ENCODE data around the gene OR4C46.
"Not testable (repeated sequence)": the region's sequence is repeated elsewhere in the genome, so short reads cannot be mapped to it uniquely, and the experiment has no call there.

DNA sequence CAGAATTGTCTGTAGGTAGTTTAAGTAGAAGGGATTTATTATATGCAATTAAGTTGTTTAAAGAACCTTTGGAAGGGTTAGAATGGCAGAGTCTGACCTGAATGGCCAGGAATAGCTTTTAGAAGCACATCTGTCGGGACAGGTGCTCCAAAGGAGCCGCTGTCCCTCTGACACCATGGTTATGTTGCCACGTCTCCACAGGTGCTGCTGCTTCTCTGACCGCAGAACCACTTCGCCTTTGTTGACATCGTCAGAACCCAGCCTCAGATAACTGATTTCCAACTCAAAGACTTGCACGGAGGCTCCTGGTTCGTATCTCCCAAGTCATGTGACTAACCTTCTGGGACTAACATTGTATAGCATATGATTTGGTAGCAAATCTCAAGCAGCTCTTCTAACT is 41.8 kb upstream of the OR4C46 start:
- TF ChIP-seq, protein P1, sequence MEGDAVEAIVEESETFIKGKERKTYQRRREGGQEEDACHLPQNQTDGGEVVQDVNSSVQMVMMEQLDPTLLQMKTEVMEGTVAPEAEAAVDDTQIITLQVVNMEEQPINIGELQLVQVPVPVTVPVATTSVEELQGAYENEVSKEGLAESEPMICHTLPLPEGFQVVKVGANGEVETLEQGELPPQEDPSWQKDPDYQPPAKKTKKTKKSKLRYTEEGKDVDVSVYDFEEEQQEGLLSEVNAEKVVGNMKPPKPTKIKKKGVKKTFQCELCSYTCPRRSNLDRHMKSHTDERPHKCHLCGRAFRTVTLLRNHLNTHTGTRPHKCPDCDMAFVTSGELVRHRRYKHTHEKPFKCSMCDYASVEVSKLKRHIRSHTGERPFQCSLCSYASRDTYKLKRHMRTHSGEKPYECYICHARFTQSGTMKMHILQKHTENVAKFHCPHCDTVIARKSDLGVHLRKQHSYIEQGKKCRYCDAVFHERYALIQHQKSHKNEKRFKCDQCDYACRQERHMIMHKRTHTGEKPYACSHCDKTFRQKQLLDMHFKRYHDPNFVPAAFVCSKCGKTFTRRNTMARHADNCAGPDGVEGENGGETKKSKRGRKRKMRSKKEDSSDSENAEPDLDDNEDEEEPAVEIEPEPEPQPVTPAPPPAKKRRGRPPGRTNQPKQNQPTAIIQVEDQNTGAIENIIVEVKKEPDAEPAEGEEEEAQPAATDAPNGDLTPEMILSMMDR (conservative IDR thresholded peaks at IDR 0.05 in 1 of 2, IDR thresholded peaks at IDR 0.05 in 1 of 2; ENCODE audit: low read depth in 1 of 2, low read length in 2 of 2), result not testable (repeated sequence)
- TF ChIP-seq EZH2 (IDR thresholded peaks at IDR 0.05; ENCODE audit: low read length, missing control alignments), result not testable (repeated sequence)
